Testis (tissue), 3 donors: Measurements from ENCODE around the gene EPB41L4A. TPM values are rescaled to one million over a fixed set of nuclear protein-coding genes. Genes with fewer than 3 reads are reported as not detected.

Experiments
- DNase-seq: peaks from one replicate; pipeline ENCODE4 v3.0.0-alpha.2; 2019
- H3K27ac ChIP-seq, 2 donors: fragments of 200-600 bp; sonication (generic); one replicate each; pipeline ENCODE4 v1.5.1; 2019
- H3K27me3 ChIP-seq: fragments of 200-600 bp; sonication (generic); one replicate; pipeline ENCODE4 v1.5.1; 2019
- H3K36me3 ChIP-seq: fragments of 200-600 bp; sonication (generic); one replicate; pipeline ENCODE4 v1.5.1; 2017; ENCODE audit warnings: low read depth; ENCODE audit errors: missing control alignments
- H3K4me1 ChIP-seq: fragments of 200-600 bp; sonication (generic); one replicate; pipeline ENCODE4 v1.5.1; 2019
- H3K4me3 ChIP-seq, 2 donors: fragments of 200-600 bp; sonication (generic); one replicate each; pipeline ENCODE4 v1.5.1; 2017 to 2019
- H3K9me3 ChIP-seq: fragments of 200-600 bp; sonication (generic); one replicate; pipeline ENCODE4 v1.5.1; 2017
- POLR2A ChIP-seq: fragments of 450-650 bp; IDR thresholded peaks from one replicate; pipeline ENCODE4 v1.6.1; 2017; ENCODE audit warnings: antibody characterized with exemption, mild to moderate bottlenecking, moderate library complexity
- WGBS, 2 donors: methylation state at CpG; one replicate each; pipeline ENCODE4 v1.1.5; 2018; 5-methylcytosine and 5-hydroxymethylcytosine counted together
- intact Hi-C: fragments of 100-400 bp; cut with DNase I; formaldehyde crosslinking; loops from one replicate; pipeline ENCODE4 v1.15.1; 2023; ENCODE audit warnings: low total_unique reads
- polyA plus RNA-seq: library from polyadenylated mRNA; stranded (reverse); fragments of 350-450 nt; fragmentation: Illumina TruSeq; extraction: RNeasy Lipid Tissue Mini Kit (QIAGEN cat#74804); gene quantifications from one replicate; pipeline ENCODE4 v1.2.3, GENCODE V29; 2014; ENCODE audit warnings: low read depth, low replicate concordance; ENCODE audit not compliant: insufficient read depth
- total RNA-seq, 2 donors: library from RNA; depleted of rRNA; stranded (reverse); fragments of >200 nt; gene quantifications; one replicate each; pipeline ENCODE4 v1.2.3, GENCODE V29; 2016
- TF ChIP-seq, protein P1 (sequence below), 3 experiments: fragments of 450-650 bp in 2 of 3; fragments of 200-600 bp in 1 of 3; sonication (generic) in 1 of 3; IDR thresholded peaks; one replicate each; pipeline ENCODE4 v1.5.1; 2016 to 2019; ENCODE audit warnings: antibody characterized with exemption in 3 of 3, mild to moderate bottlenecking in 2 of 3, moderate library complexity in 1 of 3

Gene EPB41L4A
- total and polyA plus RNA-seq, 3 donors from 2014 or later, result 9.0 to 23.9 (median 13.3) TPM

DNA sequence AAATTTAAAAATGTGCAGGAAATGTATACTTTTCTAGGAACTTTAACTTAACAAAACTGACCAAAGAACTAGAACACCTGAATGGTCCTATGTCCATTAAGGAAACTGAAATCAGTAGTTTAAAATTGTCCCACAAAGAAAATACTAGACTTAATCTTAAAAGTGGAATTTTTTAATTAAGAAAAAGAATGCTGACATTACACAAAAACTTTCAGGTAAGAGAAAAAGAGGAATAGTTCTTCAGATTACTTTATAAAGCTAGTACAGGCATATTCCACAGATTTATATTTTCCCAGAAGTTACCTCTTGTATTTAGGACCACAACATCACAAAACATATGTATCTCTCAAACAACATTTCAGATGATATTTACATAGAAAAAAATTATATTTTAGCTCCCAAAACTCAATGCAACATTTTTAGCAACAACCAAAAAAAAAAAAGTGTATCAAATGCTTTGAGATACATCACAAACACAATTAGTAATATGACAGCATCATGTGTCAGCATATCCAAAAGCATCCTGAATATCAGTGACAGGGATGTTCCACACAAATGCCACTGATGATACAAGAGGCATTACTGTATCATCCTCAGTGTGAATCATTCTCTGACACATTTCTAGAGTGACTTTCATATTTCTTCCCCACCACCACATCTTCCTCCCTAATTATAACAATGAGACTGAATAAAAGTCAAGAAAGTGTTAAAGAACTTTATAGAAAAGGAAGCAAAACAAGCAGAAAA, 264.0 kb downstream of the EPB41L4A start:
- Histone ChIP-seq H3K4me3 (no peak overlapping the region), H3K27me3 (no peaks in the 10 kb centered on the region), H3K27ac (no peak overlapping the region), H3K4me1 (no peaks in the 10 kb centered on the region), H3K36me3 (no peaks in the 10 kb centered on the region), H3K9me3 (no peaks in the 10 kb centered on the region)
- TF ChIP-seq, protein P1, sequence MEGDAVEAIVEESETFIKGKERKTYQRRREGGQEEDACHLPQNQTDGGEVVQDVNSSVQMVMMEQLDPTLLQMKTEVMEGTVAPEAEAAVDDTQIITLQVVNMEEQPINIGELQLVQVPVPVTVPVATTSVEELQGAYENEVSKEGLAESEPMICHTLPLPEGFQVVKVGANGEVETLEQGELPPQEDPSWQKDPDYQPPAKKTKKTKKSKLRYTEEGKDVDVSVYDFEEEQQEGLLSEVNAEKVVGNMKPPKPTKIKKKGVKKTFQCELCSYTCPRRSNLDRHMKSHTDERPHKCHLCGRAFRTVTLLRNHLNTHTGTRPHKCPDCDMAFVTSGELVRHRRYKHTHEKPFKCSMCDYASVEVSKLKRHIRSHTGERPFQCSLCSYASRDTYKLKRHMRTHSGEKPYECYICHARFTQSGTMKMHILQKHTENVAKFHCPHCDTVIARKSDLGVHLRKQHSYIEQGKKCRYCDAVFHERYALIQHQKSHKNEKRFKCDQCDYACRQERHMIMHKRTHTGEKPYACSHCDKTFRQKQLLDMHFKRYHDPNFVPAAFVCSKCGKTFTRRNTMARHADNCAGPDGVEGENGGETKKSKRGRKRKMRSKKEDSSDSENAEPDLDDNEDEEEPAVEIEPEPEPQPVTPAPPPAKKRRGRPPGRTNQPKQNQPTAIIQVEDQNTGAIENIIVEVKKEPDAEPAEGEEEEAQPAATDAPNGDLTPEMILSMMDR (IDR thresholded peaks at IDR 0.05), result no peak
- TF ChIP-seq POLR2A, result no peak
- no peak for DNase-seq
- intact Hi-C loops, result no loop called here

DNA sequence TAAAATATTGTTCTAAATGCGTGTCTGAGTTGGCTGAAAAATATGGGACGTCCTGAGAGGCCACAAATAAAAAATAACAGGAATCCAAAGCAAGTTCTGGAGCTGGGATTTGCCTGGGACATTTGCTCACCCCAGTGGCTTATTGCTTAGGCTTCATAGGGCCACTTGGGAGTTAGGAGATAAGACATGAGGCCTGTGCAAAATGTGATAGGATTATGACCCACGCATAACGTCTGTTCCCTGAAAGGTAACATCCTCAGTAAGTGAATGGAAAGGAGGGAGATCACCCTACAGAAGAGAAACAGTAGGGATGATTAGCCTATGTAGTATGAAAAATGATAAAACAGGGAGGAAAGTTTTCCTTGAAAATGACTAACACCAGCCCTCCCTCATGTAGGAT, 269.4 kb downstream of the EPB41L4A start:
- 87 to 88% methylated on average over 4 of the region's 4 CpGs for WGBS, 2 donors
- no peak overlapping the region for H3K4me3 ChIP-seq
- DNase-seq, result no peak
- H3K36me3 ChIP-seq, result no peaks in the 10 kb centered on the region
- H3K27ac ChIP-seq, result no peak overlapping the region
- H3K9me3 ChIP-seq, result no peaks in the 10 kb centered on the region
- intact Hi-C loops, result loop anchor here (5.0 kb wide), 1 partner anchor 597 kb away; no protein-coding TSS in a partner anchor
- no peaks in the 10 kb centered on the region for H3K27me3 ChIP-seq
- H3K4me1 ChIP-seq, result no peaks in the 10 kb centered on the region
- TF ChIP-seq POLR2A, result no peak
- TF ChIP-seq, protein P1 (IDR thresholded peaks at IDR 0.05), result no peak

DNA sequence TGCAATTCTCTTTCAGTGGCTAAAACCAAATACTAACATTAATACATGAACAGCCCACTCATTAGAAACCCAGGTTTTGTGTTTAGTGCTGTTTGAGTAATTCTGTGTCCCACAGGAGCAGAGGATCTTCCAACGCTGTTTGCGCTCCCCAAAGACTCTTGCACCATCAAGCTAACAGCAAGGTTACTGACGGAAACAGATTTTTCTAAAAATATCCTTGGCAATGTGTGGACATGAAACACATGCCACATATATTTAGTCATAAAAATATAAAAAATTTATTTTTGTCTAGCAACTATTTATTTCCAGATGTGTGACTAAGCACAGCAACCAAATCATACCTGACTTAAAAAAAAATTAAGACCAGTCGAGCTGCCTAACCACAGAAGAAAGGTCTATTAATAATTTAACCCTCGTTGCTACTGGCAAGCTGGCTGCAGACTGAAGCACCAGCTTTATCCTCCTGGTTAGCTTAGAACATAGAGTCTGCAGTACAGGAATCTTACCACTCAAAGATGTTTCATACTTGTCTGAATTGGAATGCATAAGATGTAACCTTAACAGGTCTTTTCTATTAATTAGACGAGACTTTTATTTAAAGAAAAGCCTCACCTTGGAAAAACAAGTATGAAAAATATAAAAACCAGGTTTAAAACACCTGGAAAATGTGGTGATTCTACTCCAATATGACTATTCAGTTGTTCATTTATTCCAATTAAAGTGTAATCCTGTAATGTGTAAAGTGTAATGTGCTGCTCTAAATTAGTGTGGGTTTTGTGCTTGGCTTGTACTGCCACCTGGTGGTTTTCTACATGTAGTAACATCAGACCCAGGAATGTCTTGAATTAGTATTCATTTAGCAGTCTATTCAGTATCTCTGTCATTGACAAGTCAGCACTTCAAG, 272.5 kb downstream of the EPB41L4A start:
- Histone ChIP-seq H3K4me1 (no peaks in the 10 kb centered on the region), H3K27me3 (no peaks in the 10 kb centered on the region), H3K9me3 (no peaks in the 10 kb centered on the region), H3K36me3 (no peaks in the 10 kb centered on the region), H3K4me3 (no peak overlapping the region), H3K27ac (no peak overlapping the region)
- no peak for TF ChIP-seq POLR2A
- TF ChIP-seq, protein P1 (IDR thresholded peaks at IDR 0.05), result peak; percentile 86 to 93 (median 92)
- 48 to 55% methylated on average over 6 of the region's 6 CpGs for WGBS, 2 donors
- intact Hi-C loops, result loop anchor here (5.0 kb wide), 1 partner anchor 594 kb away; no protein-coding TSS in a partner anchor
- DNase-seq, result peak; percentile 79

DNA sequence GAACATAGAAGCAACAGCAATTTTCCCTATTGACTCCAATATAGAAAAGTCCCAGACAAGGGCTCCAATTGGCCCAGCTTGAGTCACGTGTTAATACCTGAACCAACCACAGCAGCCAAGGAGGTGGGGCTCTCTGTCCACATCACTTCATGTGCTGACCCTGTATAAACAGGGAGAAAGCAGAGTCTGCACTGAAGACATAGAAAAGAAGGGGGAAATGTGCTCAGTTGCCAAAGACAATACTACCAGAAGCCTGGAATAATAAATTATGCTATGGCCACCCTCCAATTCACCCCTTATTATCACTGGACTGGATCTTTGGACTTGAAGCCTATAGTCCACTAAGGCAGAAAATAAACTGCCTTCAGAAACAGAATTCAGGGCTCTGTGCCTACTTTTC, 275.4 kb downstream of the EPB41L4A start:
- intact Hi-C loops, result no loop called here
- DNase-seq, result no peak
- no peaks in the 10 kb centered on the region for H3K9me3 ChIP-seq
- H3K27ac ChIP-seq, result no peak overlapping the region
- no peaks in the 10 kb centered on the region for H3K36me3 ChIP-seq
- H3K27me3 ChIP-seq, result no peaks in the 10 kb centered on the region
- no peak overlapping the region for H3K4me3 ChIP-seq
- no peaks in the 10 kb centered on the region for H3K4me1 ChIP-seq
- no peak for TF ChIP-seq POLR2A
- TF ChIP-seq, protein P1 (IDR thresholded peaks at IDR 0.05), result no peak
- 75 to 88% methylated on average over 1 of the region's 1 CpG for WGBS, 2 donors
